GM12878 (cell line): ENCODE measurements around the gene XPC. TPM values are rescaled to one million over a fixed set of nuclear protein-coding genes. Genes with fewer than 3 reads are reported as not detected.

ENCODE experiments used
- BHLHE40 ChIP-seq, 2 experiments: fragments of 450-650 bp in 1 of 2; IDR thresholded peaks; 2 replicates each; pipeline ENCODE4 v1.6.1; 2011 to 2017; ENCODE audit warnings: low read depth in 2 of 2, borderline replicate concordance in 1 of 2, improper control_type of control experiment in 1 of 2, low read length in 1 of 2, mild to moderate bottlenecking in 1 of 2
- CHD2 ChIP-seq: IDR thresholded peaks from 2 replicates; pipeline ENCODE4 v1.6.1; 2011; ENCODE audit warnings: low read depth, low read length, improper control_type of control experiment, borderline replicate concordance
- ESRRA ChIP-seq: IDR thresholded peaks from 2 replicates; pipeline ENCODE4 v1.6.1; 2012; ENCODE audit warnings: mild to moderate bottlenecking, low read length, improper control_type of control experiment
- KLF5 ChIP-seq: fragments of 450-650 bp; IDR thresholded peaks from 2 replicates; pipeline ENCODE4 v1.6.1; 2014; ENCODE audit warnings: mild to moderate bottlenecking; ENCODE audit not compliant: partially characterized antibody
- RBBP5 ChIP-seq: fragments of 200-600 bp; sonication (generic); conservative IDR thresholded peaks from 2 replicates; pipeline ENCODE4 v1.6.1; 2016
- SMAD1 ChIP-seq: fragments of 450-650 bp; IDR thresholded peaks from 2 replicates; pipeline ENCODE4 v1.6.1; 2018; ENCODE audit warnings: mild to moderate bottlenecking, low read depth; ENCODE audit not compliant: partially characterized antibody
- SMAD5 ChIP-seq: IDR thresholded peaks from 2 replicates; pipeline ENCODE4 v1.6.1; 2016; ENCODE audit warnings: antibody characterized with exemption, low read depth
- ZNF217 ChIP-seq: fragments of 450-650 bp; IDR thresholded peaks from 2 replicates; pipeline ENCODE4 v1.6.1; 2017; ENCODE audit warnings: antibody characterized with exemption, mild to moderate bottlenecking
- ZNF24 ChIP-seq: fragments of 450-650 bp; IDR thresholded peaks from 2 replicates; pipeline ENCODE4 v1.6.1; 2017; ENCODE audit warnings: antibody characterized with exemption, mild to moderate bottlenecking
- polyA plus RNA-seq, 11 experiments: library from polyadenylated mRNA; depleted of rRNA in 4 of 11; unstranded in 6 of 11; stranded (reverse) in 5 of 11; fragments of >200 nt; fragmentation: Nextera tagmentation in 4 of 11; fragmentation: Illumina TruSeq in 1 of 11; extraction: Ambion mirVana in 4 of 11; extraction: Trizol in 1 of 11; gene quantifications; 1 replicate in 1 of 11; 2 replicates in 10 of 11; pipeline versions ENCODE4 v1.2.1 to v1.2.3, GENCODE V29; 2011 to 2016; ENCODE audit warnings: inconsistent platforms in 2 of 11, missing spikeins in 2 of 11, low read depth in 1 of 11
- total RNA-seq, 4 experiments: library from RNA; depleted of rRNA in 3 of 4; stranded (reverse); fragments of >200 nt in 3 of 4; fragmentation: Illumina TruSeq in 1 of 4; extraction: Trizol in 1 of 4; gene quantifications; 2 replicates each; pipeline versions ENCODE4 v1.2.1 to v1.2.3, GENCODE V29; 2013 to 2021
- TF ChIP-seq, protein P1 (sequence below): fragments of 450-650 bp; IDR thresholded peaks from 2 replicates; pipeline ENCODE4 v1.6.1; 2016; ENCODE audit warnings: mild to moderate bottlenecking
- TF ChIP-seq, protein P2 (sequence below): IDR thresholded peaks from 2 replicates; pipeline ENCODE4 v1.6.1; 2011; ENCODE audit warnings: borderline replicate concordance, low read depth, mild to moderate bottlenecking, moderate library complexity, low read length; ENCODE audit not compliant: insufficient read depth, poor library complexity, severe bottlenecking
- TF ChIP-seq, protein P3 (sequence below): IDR thresholded peaks from 2 replicates; pipeline ENCODE4 v1.6.1; 2011; ENCODE audit warnings: mild to moderate bottlenecking, low read depth, low read length, moderate library complexity; ENCODE audit not compliant: insufficient replicate concordance
- TF ChIP-seq, protein P4 (sequence below): fragments of 450-650 bp; IDR thresholded peaks from 2 replicates; pipeline ENCODE4 v1.6.1; 2017; ENCODE audit warnings: mild to moderate bottlenecking, moderate library complexity
- TF ChIP-seq, protein P5 (sequence below): fragments of 450-650 bp; IDR thresholded peaks from 2 replicates; pipeline ENCODE4 v1.6.1; 2017; ENCODE audit warnings: mild to moderate bottlenecking, moderate library complexity

XPC gene
- total and polyA plus RNA-seq, 10 of the 15 experiments (the other 5 are each of a cell fraction or from before 2014, with no cell fraction given) = 4.0 to 48.3 (median 29.8) TPM

DNA sequence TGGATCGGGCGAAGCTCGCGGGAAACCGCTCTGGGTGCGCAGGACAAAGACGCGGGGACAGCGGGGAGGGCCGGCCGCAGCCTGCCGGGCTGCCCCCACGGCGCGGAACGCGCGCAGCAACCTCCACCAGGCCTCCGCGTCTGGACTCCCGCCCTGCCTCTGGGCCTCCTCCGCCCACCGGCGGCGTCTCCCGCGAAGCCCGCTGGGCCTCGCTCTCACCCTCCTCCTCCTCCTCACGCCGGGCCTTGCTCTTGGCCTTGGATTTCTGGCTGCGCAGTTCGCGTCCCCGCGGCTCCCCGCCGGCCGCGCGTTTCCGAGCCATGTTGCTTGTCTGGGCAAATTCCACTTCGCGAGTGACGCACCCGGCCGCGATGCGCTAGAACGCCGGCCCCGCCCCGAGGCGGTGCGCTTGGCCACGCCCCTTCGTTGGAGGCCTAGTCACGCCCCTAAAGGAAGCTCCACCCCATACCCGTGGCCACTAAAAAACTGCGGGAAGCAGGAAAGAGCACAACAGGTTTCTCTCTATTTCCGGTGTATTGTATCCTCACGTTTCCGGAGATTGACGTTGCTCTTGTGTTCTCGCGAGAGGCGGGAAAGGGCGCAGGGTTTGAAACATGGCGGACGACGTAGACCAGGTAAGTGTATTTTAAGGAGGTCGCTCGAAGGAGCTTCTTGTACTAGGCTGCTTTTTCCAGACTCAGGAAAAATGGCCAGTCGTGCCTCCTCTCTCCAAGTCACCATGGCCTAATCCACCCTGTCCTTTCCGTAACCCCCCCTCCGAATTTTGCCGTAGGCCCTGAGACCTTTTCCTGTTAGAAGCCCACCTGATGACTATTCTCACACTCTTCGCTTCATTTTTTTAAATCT, at the start of gene XPC, which contains the start of gene LSM3 (continued):
- TF ChIP-seq, protein P1, sequence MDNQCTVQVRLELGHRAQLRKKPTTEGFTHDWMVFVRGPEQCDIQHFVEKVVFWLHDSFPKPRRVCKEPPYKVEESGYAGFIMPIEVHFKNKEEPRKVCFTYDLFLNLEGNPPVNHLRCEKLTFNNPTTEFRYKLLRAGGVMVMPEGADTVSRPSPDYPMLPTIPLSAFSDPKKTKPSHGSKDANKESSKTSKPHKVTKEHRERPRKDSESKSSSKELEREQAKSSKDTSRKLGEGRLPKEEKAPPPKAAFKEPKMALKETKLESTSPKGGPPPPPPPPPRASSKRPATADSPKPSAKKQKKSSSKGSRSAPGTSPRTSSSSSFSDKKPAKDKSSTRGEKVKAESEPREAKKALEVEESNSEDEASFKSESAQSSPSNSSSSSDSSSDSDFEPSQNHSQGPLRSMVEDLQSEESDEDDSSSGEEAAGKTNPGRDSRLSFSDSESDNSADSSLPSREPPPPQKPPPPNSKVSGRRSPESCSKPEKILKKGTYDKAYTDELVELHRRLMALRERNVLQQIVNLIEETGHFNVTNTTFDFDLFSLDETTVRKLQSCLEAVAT = peak; percentile 74
- TF ChIP-seq, protein P2, sequence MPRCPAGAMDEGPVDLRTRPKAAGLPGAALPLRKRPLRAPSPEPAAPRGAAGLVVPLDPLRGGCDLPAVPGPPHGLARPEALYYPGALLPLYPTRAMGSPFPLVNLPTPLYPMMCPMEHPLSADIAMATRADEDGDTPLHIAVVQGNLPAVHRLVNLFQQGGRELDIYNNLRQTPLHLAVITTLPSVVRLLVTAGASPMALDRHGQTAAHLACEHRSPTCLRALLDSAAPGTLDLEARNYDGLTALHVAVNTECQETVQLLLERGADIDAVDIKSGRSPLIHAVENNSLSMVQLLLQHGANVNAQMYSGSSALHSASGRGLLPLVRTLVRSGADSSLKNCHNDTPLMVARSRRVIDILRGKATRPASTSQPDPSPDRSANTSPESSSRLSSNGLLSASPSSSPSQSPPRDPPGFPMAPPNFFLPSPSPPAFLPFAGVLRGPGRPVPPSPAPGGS = no peak
- TF ChIP-seq KLF5 = peak; percentile 32
- TF ChIP-seq SMAD5 = peak; percentile 54; the same call in 1 of the 2 replicates
- peak; percentile 100 for TF ChIP-seq CHD2
- TF ChIP-seq, protein P3, sequence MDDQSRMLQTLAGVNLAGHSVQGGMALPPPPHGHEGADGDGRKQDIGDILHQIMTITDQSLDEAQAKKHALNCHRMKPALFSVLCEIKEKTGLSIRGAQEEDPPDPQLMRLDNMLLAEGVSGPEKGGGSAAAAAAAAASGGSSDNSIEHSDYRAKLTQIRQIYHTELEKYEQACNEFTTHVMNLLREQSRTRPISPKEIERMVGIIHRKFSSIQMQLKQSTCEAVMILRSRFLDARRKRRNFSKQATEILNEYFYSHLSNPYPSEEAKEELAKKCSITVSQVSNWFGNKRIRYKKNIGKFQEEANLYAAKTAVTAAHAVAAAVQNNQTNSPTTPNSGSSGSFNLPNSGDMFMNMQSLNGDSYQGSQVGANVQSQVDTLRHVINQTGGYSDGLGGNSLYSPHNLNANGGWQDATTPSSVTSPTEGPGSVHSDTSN = peak; percentile 36
- no peak for TF ChIP-seq ESRRA
- no peak for TF ChIP-seq ZNF217
- TF ChIP-seq ZNF24 = no peak
- no peak for TF ChIP-seq RBBP5
- peak; percentile 89 to 90 for TF ChIP-seq BHLHE40 (IDR thresholded peaks at IDR 0.05; ENCODE audit: borderline replicate concordance in 1 of 2, low read depth in 2 of 2, low read length in 1 of 2)
- TF ChIP-seq SMAD1 = peak; percentile 24
- TF ChIP-seq, protein P4, sequence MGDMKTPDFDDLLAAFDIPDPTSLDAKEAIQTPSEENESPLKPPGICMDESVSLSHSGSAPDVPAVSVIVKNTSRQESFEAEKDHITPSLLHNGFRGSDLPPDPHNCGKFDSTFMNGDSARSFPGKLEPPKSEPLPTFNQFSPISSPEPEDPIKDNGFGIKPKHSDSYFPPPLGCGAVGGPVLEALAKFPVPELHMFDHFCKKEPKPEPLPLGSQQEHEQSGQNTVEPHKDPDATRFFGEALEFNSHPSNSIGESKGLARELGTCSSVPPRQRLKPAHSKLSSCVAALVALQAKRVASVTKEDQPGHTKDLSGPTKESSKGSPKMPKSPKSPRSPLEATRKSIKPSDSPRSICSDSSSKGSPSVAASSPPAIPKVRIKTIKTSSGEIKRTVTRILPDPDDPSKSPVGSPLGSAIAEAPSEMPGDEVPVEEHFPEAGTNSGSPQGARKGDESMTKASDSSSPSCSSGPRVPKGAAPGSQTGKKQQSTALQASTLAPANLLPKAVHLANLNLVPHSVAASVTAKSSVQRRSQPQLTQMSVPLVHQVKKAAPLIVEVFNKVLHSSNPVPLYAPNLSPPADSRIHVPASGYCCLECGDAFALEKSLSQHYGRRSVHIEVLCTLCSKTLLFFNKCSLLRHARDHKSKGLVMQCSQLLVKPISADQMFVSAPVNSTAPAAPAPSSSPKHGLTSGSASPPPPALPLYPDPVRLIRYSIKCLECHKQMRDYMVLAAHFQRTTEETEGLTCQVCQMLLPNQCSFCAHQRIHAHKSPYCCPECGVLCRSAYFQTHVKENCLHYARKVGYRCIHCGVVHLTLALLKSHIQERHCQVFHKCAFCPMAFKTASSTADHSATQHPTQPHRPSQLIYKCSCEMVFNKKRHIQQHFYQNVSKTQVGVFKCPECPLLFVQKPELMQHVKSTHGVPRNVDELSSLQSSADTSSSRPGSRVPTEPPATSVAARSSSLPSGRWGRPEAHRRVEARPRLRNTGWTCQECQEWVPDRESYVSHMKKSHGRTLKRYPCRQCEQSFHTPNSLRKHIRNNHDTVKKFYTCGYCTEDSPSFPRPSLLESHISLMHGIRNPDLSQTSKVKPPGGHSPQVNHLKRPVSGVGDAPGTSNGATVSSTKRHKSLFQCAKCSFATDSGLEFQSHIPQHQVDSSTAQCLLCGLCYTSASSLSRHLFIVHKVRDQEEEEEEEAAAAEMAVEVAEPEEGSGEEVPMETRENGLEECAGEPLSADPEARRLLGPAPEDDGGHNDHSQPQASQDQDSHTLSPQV = no peak
- TF ChIP-seq, protein P5, sequence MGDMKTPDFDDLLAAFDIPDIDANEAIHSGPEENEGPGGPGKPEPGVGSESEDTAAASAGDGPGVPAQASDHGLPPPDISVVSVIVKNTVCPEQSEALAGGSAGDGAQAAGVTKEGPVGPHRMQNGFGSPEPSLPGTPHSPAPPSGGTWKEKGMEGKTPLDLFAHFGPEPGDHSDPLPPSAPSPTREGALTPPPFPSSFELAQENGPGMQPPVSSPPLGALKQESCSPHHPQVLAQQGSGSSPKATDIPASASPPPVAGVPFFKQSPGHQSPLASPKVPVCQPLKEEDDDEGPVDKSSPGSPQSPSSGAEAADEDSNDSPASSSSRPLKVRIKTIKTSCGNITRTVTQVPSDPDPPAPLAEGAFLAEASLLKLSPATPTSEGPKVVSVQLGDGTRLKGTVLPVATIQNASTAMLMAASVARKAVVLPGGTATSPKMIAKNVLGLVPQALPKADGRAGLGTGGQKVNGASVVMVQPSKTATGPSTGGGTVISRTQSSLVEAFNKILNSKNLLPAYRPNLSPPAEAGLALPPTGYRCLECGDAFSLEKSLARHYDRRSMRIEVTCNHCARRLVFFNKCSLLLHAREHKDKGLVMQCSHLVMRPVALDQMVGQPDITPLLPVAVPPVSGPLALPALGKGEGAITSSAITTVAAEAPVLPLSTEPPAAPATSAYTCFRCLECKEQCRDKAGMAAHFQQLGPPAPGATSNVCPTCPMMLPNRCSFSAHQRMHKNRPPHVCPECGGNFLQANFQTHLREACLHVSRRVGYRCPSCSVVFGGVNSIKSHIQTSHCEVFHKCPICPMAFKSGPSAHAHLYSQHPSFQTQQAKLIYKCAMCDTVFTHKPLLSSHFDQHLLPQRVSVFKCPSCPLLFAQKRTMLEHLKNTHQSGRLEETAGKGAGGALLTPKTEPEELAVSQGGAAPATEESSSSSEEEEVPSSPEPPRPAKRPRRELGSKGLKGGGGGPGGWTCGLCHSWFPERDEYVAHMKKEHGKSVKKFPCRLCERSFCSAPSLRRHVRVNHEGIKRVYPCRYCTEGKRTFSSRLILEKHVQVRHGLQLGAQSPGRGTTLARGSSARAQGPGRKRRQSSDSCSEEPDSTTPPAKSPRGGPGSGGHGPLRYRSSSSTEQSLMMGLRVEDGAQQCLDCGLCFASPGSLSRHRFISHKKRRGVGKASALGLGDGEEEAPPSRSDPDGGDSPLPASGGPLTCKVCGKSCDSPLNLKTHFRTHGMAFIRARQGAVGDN = peak; percentile 73
